ENCODE data around the gene SHROOM4. TPM values are rescaled to one million over a fixed set of nuclear protein-coding genes. Genes with fewer than 3 reads are reported as not detected.

Gene SHROOM4
- total and polyA plus RNA-seq, 2 donors (not counting 1 experiment from before 2014, with no cell fraction given) = not detected

DNA sequence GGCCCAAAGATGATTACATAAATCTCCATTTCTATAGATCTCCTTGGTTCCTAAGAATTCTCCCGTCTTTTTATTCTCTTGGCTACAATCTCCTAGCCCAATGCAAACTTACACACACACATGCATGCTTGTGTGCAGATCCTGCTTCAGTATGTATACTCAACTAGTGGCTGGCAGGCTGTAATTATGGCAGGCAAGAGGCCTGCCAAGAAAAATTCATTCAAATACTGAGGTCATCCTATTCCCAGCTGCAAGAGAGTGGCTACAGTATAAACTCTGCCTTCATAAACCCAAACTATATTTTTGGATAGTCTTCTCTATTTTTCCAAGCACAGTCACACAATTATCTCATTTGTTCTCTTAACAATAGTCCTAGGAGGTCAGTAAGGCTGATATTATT, 95.2 kb downstream of the SHROOM4 start:
- H3K9me3 ChIP-seq (ENCODE audit: control extremely low read depth in 1 of 3, control insufficient read depth in 2 of 3, insufficient read depth in 1 of 3, low read length in 2 of 3) = no peaks in the 10 kb centered on the region
- intact Hi-C loops (cut with micrococcal nuclease) = no loop called here
- TF ChIP-seq EZH2 (IDR thresholded peaks at IDR 0.05; ENCODE audit: borderline replicate concordance, insufficient read depth, low read depth, low read length, poor library complexity, severe bottlenecking) = no peak
- TF ChIP-seq, protein P1, sequence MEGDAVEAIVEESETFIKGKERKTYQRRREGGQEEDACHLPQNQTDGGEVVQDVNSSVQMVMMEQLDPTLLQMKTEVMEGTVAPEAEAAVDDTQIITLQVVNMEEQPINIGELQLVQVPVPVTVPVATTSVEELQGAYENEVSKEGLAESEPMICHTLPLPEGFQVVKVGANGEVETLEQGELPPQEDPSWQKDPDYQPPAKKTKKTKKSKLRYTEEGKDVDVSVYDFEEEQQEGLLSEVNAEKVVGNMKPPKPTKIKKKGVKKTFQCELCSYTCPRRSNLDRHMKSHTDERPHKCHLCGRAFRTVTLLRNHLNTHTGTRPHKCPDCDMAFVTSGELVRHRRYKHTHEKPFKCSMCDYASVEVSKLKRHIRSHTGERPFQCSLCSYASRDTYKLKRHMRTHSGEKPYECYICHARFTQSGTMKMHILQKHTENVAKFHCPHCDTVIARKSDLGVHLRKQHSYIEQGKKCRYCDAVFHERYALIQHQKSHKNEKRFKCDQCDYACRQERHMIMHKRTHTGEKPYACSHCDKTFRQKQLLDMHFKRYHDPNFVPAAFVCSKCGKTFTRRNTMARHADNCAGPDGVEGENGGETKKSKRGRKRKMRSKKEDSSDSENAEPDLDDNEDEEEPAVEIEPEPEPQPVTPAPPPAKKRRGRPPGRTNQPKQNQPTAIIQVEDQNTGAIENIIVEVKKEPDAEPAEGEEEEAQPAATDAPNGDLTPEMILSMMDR (IDR thresholded peaks at IDR 0.05) = no peak

GRCh38 chrX:50716706-50717105, 97.3 kb downstream of the SHROOM4 start:
- H3K27ac ChIP-seq (ENCODE audit: low read length in 2 of 2) = no peak overlapping the region
- no peak overlapping the region for H3K4me3 ChIP-seq (ENCODE audit: control extremely low read depth in 1 of 5, extremely low read depth in 1 of 5, insufficient read depth in 1 of 5, low read depth in 2 of 5, low read length in 4 of 5)
- Mint-ChIP-seq H3K27ac (no peak overlapping the region), H3K4me1 (no peaks in the 10 kb centered on the region), H3K27me3 (no peaks in the 10 kb centered on the region), H3K9me3 (ENCODE audit: insufficient read depth) (no peaks in the 10 kb centered on the region), H3K4me3 (no peak overlapping the region)
- H3K9ac ChIP-seq (ENCODE audit: low read length) = no peak overlapping the region
- WGBS (ENCODE audit: insufficient coverage) = no CpG with 5 or more reads among the region's 4 CpGs
- H4K20me1 ChIP-seq (ENCODE audit: control insufficient read depth, insufficient read depth, low read length, poor library complexity, severe bottlenecking) = no peaks in the 10 kb centered on the region
- CTCF ChIA-PET = no interaction called here
- no peaks in the 10 kb centered on the region for H3K36me3 ChIP-seq (replicated peaks in 1 of 2; ENCODE audit: control extremely low read depth in 1 of 2, control insufficient read depth in 1 of 2, extremely low read depth in 1 of 2, insufficient read depth in 2 of 2, low read length in 1 of 2)
- TF ChIP-seq, protein P1 (IDR thresholded peaks at IDR 0.05) = no peak
- no peak for TF ChIP-seq EZH2 (IDR thresholded peaks at IDR 0.05; ENCODE audit: borderline replicate concordance, insufficient read depth, low read depth, low read length, poor library complexity, severe bottlenecking)
- intact Hi-C loops (cut with micrococcal nuclease) = no loop called here
- no peak overlapping the region for H3K4me2 ChIP-seq (replicated peaks; ENCODE audit: low read depth, low read length, poor library complexity, severe bottlenecking)
- ATAC-seq (ENCODE audit: low read depth) (no peak), DNase-seq (no peak)
- no peaks in the 10 kb centered on the region for H3K79me2 ChIP-seq (ENCODE audit: control insufficient read depth, insufficient read depth, low read length)
- no peaks in the 10 kb centered on the region for H3K27me3 ChIP-seq (replicated peaks in 1 of 4; ENCODE audit: control extremely low read depth in 1 of 4, control insufficient read depth in 3 of 4, insufficient read depth in 4 of 4, low read length in 3 of 4)
- H2AFZ ChIP-seq (ENCODE audit: insufficient read depth, low read depth, low read length, poor library complexity, severe bottlenecking) = no peak overlapping the region
- no peaks in the 10 kb centered on the region for H3K9me3 ChIP-seq (ENCODE audit: control extremely low read depth in 1 of 3, control insufficient read depth in 2 of 3, insufficient read depth in 1 of 3, low read length in 2 of 3)
- POLR2A ChIA-PET = no interaction called here
- H3K4me1 ChIP-seq (ENCODE audit: control insufficient read depth in 2 of 2, insufficient read depth in 2 of 2, low read length in 2 of 2) = no peaks in the 10 kb centered on the region

More for the DNA sequence above, 95.2 kb downstream of the SHROOM4 start:
- Histone ChIP-seq H3K79me2 (ENCODE audit: control insufficient read depth, insufficient read depth, low read length) (no peaks in the 10 kb centered on the region), H3K36me3 (replicated peaks in 1 of 2; ENCODE audit: control extremely low read depth in 1 of 2, control insufficient read depth in 1 of 2, extremely low read depth in 1 of 2, insufficient read depth in 2 of 2, low read length in 1 of 2) (no peaks in the 10 kb centered on the region), H3K4me1 (ENCODE audit: control insufficient read depth in 2 of 2, insufficient read depth in 2 of 2, low read length in 2 of 2) (no peaks in the 10 kb centered on the region), H2AFZ (ENCODE audit: insufficient read depth, low read depth, low read length, poor library complexity, severe bottlenecking) (no peak overlapping the region), H3K27me3 (replicated peaks in 1 of 4; ENCODE audit: control extremely low read depth in 1 of 4, control insufficient read depth in 3 of 4, insufficient read depth in 4 of 4, low read length in 3 of 4) (no peaks in the 10 kb centered on the region), H3K4me2 (replicated peaks; ENCODE audit: low read depth, low read length, poor library complexity, severe bottlenecking) (no peak overlapping the region), H3K27ac (ENCODE audit: low read length in 2 of 2) (no peak overlapping the region), H4K20me1 (ENCODE audit: control insufficient read depth, insufficient read depth, low read length, poor library complexity, severe bottlenecking) (no peaks in the 10 kb centered on the region), H3K4me3 (ENCODE audit: control extremely low read depth in 1 of 5, extremely low read depth in 1 of 5, insufficient read depth in 1 of 5, low read depth in 2 of 5, low read length in 4 of 5) (no peak overlapping the region), H3K9ac (ENCODE audit: low read length) (no peak overlapping the region)
- POLR2A ChIA-PET = no interaction called here
- no peak overlapping the region for H3K27ac Mint-ChIP-seq
- no CpG with 5 or more reads among the region's 1 CpG for WGBS (ENCODE audit: insufficient coverage)
- no peaks in the 10 kb centered on the region for H3K27me3 Mint-ChIP-seq
- CTCF ChIA-PET = no interaction called here
- no peak for ATAC-seq (ENCODE audit: low read depth)
- DNase-seq = no peak
- H3K9me3 Mint-ChIP-seq (ENCODE audit: insufficient read depth) = no peaks in the 10 kb centered on the region
- no peak overlapping the region for H3K4me3 Mint-ChIP-seq
- H3K4me1 Mint-ChIP-seq = no peaks in the 10 kb centered on the region
